ENCODE data around the gene PTPRG. TPM values are rescaled to one million over a fixed set of nuclear protein-coding genes. Genes with fewer than 3 reads are reported as not detected.
A peak's percentile ranks its signal among the peaks of the same experiment; 100 is the strongest.

PTPRG gene
- total RNA-seq, 1 experiment from 2014 or later = 69.3 TPM

GRCh38 chr3:62318752-62319569 lies 757.6 kb downstream of the PTPRG start:
- no peak overlapping the region for H2BK120ac ChIP-seq (ENCODE audit: low read depth, low read length, poor library complexity, severe bottlenecking)
- H3K23ac ChIP-seq (ENCODE audit: insufficient read length, low read depth, low read length) = no peak overlapping the region
- no peak overlapping the region for H2AFZ ChIP-seq (ENCODE audit: low read length)
- H2BK12ac ChIP-seq (ENCODE audit: insufficient read length, low read depth, low read length) = no peak overlapping the region
- peak overlapping the region; percentile 59 for H3K4me2 ChIP-seq (ENCODE audit: insufficient read depth, insufficient read length, low read length)
- H3K23me2 ChIP-seq (ENCODE audit: insufficient read length, low read depth, low read length, poor library complexity, severe bottlenecking) = peaks cover 6% of the 10 kb centered on the region
- H3K27me3 ChIP-seq (ENCODE audit: insufficient read depth, low read length) = no peaks in the 10 kb centered on the region; the same call in 1 of the 2 replicates
- Mint-ChIP-seq H3K27me3 (ENCODE audit: low read depth) (peaks cover 2% of the 10 kb centered on the region; the same call in 1 of the 2 replicates), H3K4me1 (peaks cover 7 to 10% of the 10 kb centered on the region in 2 experiments; a peak in 3 of 4 replicates), H3K9me3 (peaks cover 8% of the 10 kb centered on the region in 2 experiments; a peak in 4 of 5 replicates), H3K36me3 (ENCODE audit: insufficient read depth in 1 of 3, low read depth in 3 of 3) (peaks cover 0 to 15% (median 8%) of the 10 kb centered on the region in 3 experiments; a peak in 6 of 7 replicates), H3K27ac (peak overlapping the region; percentile 85 to 98 (median 89)), H3K4me3 (peak overlapping the region; percentile 97 to 99)
- no peak overlapping the region for H3K27ac ChIP-seq (ENCODE audit: insufficient read length, low read depth, low read length)
- peak; percentile 90 for DNase-seq
- H3K9ac ChIP-seq (ENCODE audit: extremely low read depth, insufficient read length, low read length) = peak overlapping the region; percentile 52
- H4K5ac ChIP-seq (ENCODE audit: insufficient read length, low read depth, low read length) = no peak overlapping the region
- H4K91ac ChIP-seq (ENCODE audit: insufficient read length, low read depth, low read length) = no peak overlapping the region
- no peak overlapping the region for H2AK5ac ChIP-seq (ENCODE audit: insufficient read length, low read length)
- H2BK5ac ChIP-seq (ENCODE audit: insufficient read length, low read length) = no peak overlapping the region
- no CpG with 5 or more reads among the region's 60 CpGs for WGBS (ENCODE audit: extremely low coverage, insufficient read length, low lambda C conversion rate)
- H3K9me3 ChIP-seq (ENCODE audit: control insufficient read depth, low read depth, low read length) = no peaks in the 10 kb centered on the region
- H2BK20ac ChIP-seq (ENCODE audit: low read depth, low read length, poor library complexity, severe bottlenecking) = no peak overlapping the region
- peak overlapping the region; percentile 56 for H3K18ac ChIP-seq (ENCODE audit: insufficient read length, low read depth, low read length)
- H3K4me1 ChIP-seq (ENCODE audit: insufficient read depth, low read length) = 0 out of 2 replicates have a peak, but pooled peaks cover 2% of the 10 kb centered on the region
- no peak overlapping the region for H4K8ac ChIP-seq (replicated peaks; ENCODE audit: insufficient read length, low read depth, low read length)
- no peak overlapping the region for H3T11ph ChIP-seq (ENCODE audit: low read length)
- H2BK15ac ChIP-seq (ENCODE audit: low read depth, low read length) = no peak overlapping the region
- H3K14ac ChIP-seq (ENCODE audit: insufficient read depth, low read length) = no peak overlapping the region
- no peak overlapping the region for H3K4ac ChIP-seq (ENCODE audit: low read depth, low read length)
- H3K79me2 ChIP-seq (ENCODE audit: insufficient read depth, low read length) = no peaks in the 10 kb centered on the region
- no peaks in the 10 kb centered on the region for H3K79me1 ChIP-seq (ENCODE audit: insufficient read depth, low read depth, low read length, poor library complexity, severe bottlenecking)
- no peak overlapping the region for H3K56ac ChIP-seq (ENCODE audit: insufficient read length, low read depth, low read length)
- no peak for TF ChIP-seq CTCF (conservative IDR thresholded peaks at IDR 0.05)
- H4K20me1 ChIP-seq (ENCODE audit: control insufficient read depth, insufficient read depth, insufficient read length) = peaks cover 2% of the 10 kb centered on the region
